BE2C (cell line): ENCODE measurements around the gene ELAVL2.

Experiments used
- DNase-seq: peaks from one replicate; pipeline ENCODE4 v3.0.0-alpha.2; 2020
- H3K27me3 ChIP-seq: fragments of 250-450 bp; sonication (Bioruptor Pico); 2 replicates; pipeline ENCODE4 v1.5.1; 2020; ENCODE audit warnings: mild to moderate bottlenecking
- H3K36me3 ChIP-seq: fragments of 250-450 bp; sonication (Bioruptor Pico); 2 replicates; pipeline ENCODE4 v1.5.1; 2020; ENCODE audit warnings: mild to moderate bottlenecking
- H3K4me1 ChIP-seq: fragments of 250-450 bp; sonication (Bioruptor Pico); 2 replicates; pipeline ENCODE4 v1.5.1; 2020
- H3K4me3 ChIP-seq: 2 replicates; pipeline ENCODE4 v1.5.1; 2011; ENCODE audit warnings: low read depth, low read length
- H3K9me3 ChIP-seq: fragments of 250-450 bp; sonication (Bioruptor Pico); 2 replicates; pipeline ENCODE4 v1.5.1; 2020
- TF ChIP-seq, protein P1 (sequence below): IDR thresholded peaks from 2 replicates; pipeline ENCODE4 v1.5.1; 2012; ENCODE audit warnings: mild to moderate bottlenecking, low read depth, low read length

The ELAVL2 gene

DNA sequence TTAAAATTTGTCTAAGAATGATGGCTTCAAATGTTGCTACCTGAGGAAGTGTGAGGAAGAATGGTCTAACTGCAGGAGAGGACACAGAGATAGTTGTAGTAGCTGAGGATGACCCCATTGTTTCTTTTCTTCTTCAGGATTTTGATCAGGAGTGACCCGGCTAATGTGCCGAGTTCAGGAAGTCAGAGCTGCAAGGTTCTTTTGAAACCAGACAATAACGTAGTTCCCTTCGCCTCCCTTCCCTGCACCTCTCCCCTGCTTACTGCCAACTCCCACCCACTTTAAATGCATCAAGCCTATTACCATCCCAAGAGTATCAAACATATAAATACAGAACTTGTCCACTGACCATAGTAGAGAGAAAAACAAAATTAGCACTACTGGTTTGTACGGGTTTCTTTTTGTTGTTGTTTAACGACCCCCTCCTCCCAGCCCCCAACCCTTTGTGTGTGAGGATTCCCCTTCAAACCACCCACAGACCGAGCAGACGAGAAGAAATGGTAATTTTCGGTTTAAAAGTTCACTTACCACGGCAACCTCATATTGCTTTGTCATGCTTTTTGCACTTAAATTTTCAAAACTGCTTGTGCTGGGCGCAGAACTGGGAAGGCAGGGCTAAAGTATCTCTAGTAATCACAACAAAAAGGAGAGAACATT lies 23.5 kb upstream of the ELAVL2 start:
- TF ChIP-seq, protein P1, sequence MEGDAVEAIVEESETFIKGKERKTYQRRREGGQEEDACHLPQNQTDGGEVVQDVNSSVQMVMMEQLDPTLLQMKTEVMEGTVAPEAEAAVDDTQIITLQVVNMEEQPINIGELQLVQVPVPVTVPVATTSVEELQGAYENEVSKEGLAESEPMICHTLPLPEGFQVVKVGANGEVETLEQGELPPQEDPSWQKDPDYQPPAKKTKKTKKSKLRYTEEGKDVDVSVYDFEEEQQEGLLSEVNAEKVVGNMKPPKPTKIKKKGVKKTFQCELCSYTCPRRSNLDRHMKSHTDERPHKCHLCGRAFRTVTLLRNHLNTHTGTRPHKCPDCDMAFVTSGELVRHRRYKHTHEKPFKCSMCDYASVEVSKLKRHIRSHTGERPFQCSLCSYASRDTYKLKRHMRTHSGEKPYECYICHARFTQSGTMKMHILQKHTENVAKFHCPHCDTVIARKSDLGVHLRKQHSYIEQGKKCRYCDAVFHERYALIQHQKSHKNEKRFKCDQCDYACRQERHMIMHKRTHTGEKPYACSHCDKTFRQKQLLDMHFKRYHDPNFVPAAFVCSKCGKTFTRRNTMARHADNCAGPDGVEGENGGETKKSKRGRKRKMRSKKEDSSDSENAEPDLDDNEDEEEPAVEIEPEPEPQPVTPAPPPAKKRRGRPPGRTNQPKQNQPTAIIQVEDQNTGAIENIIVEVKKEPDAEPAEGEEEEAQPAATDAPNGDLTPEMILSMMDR = no peak
- no peaks in the 10 kb centered on the region for H3K4me1 ChIP-seq
- no peaks in the 10 kb centered on the region for H3K9me3 ChIP-seq
- peaks cover 36% of the 10 kb centered on the region for H3K27me3 ChIP-seq
- no peaks in the 10 kb centered on the region for H3K36me3 ChIP-seq
- H3K4me3 ChIP-seq = no peak overlapping the region
- no peak for DNase-seq

DNA sequence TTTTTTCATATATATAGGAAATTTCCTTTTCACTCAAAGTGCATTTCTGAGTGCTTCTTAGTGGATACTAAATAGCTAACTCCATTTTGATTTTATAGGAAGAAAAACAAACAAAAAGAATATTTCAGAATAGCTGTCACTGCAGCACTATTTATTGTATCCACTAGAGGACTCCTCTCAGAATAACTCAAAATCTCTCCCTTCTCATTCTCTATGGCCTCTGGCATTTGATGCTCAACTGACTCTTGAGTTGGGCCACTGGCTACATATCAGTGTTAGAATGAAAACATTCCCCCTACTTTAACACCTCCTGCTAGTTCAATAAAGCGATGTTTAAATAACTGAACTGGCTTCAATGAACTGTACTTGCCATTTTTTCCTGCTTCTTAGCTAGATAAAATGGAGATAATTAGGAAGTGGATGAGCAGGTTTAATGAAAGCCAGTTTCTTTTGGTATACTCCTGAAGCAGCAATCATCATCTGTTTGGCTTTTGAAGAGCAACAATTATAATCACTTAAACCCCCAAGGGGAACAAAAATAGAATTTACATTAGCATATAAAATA lies 16.6 kb upstream of the ELAVL2 start:
- no peaks in the 10 kb centered on the region for H3K36me3 ChIP-seq
- H3K27me3 ChIP-seq = no peaks in the 10 kb centered on the region; the same call in 1 of the 2 replicates
- no peaks in the 10 kb centered on the region for H3K9me3 ChIP-seq
- no peak for DNase-seq
- no peaks in the 10 kb centered on the region for H3K4me1 ChIP-seq
- TF ChIP-seq, protein P1 = peak; percentile 34; the same call in 1 of the 2 replicates
- H3K4me3 ChIP-seq = no peak overlapping the region

DNA sequence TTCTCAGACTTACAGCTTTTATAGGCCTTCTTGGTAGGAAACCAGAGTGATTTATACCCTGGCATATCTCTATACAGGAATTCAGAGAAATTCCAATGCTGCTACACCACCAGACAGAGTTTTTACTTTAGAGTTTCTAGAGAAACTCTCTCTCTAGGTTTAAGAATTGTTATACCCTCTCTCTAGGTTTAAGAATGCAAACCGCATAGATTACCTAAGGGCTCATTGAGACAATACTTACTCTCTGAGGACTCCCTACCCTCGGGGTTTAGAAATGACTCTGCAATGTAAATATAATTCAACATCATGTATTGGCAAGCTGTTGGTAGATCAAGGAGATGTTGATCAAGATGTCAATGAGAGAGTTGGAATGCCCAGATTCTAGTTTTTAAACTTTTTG lies 15.3 kb upstream of the ELAVL2 start:
- Histone ChIP-seq H3K4me3 (no peak overlapping the region), H3K4me1 (no peaks in the 10 kb centered on the region), H3K36me3 (no peaks in the 10 kb centered on the region), H3K9me3 (no peaks in the 10 kb centered on the region), H3K27me3 (no peaks in the 10 kb centered on the region; the same call in 1 of the 2 replicates)
- TF ChIP-seq, protein P1 = no peak
- DNase-seq = no peak

DNA sequence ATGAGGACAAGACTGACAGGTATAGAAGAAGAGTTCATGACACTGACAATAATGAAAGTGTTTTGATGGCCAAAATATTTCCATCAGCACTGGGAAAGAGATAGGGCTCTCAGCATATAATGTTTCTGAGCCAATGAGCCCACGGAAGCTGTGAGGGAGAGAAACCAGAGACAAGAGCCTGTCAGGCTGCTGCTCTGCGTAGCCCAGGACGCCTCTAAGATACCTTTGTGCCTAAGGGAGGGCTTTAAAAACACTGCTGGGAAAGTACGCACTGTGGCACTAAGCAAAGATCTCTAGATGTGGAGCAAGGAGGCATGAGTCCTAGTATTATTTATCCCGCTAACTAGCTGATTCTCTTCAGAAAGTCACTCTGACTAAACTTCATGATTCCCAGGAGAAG lies 11.0 kb upstream of the ELAVL2 start:
- Histone ChIP-seq H3K4me3 (no peak overlapping the region), H3K4me1 (no peaks in the 10 kb centered on the region), H3K36me3 (no peaks in the 10 kb centered on the region), H3K27me3 (peaks cover 4% of the 10 kb centered on the region), H3K9me3 (no peaks in the 10 kb centered on the region)
- no peak for DNase-seq
- TF ChIP-seq, protein P1 = no peak

DNA sequence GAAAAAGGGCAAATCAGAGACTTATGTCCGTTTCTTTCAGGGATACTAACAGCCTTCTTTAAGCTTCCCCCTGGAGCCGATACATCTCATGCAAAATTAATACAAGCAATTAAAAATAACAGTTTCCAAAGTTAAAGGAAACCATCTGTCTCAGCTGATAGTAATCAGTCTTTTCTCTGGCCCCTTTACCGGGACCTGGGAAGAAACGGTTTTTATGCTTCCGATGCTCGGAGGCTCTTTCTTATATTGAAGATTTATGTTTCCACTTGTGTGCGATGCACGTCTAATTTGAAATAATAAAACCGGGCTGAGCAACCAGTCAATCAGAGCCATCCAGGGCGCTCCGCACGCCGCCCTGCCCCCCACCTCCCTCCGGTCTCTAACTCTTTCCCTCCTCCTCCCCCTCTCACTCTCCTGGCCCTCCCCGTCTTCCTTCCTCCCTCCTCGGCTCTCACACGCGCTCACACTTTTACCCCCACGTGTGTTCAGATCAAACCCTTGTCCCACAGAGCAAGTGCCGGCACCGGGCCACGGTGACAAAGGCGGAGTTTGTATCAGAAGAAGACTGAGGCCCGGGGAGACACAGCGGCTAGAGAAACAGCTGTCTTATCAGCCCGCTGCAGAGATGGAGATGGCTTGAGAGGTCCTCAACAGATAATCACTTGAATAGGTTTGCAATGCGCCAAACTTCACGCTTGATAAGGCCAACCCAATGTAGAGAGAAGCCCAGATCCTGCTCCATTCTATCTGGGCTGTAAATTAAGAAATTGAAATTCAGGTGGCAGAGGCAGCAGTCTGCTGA lies 5.1 kb upstream of the ELAVL2 start:
- peaks cover 4% of the 10 kb centered on the region; the same call in 1 of the 2 replicates for H3K27me3 ChIP-seq
- no peaks in the 10 kb centered on the region for H3K4me1 ChIP-seq
- H3K4me3 ChIP-seq = peak overlapping the region; percentile 67

More for the DNA sequence above, 5.1 kb upstream of the ELAVL2 start:
- Histone ChIP-seq H3K9me3 (no peaks in the 10 kb centered on the region), H3K36me3 (no peaks in the 10 kb centered on the region)
- TF ChIP-seq, protein P1 = no peak
- no peak for DNase-seq
